Stimulated activated CD4-positive, alpha-beta T cell treated with anti-CD3 and anti-CD28 coated beads, Interleukin-2, amount 100 ng/mL, for 4 hours (primary cell): ENCODE results near the gene STK36.

ENCODE experiments used
- DNase-seq: peaks from one replicate; pipeline ENCODE4 v3.0.0-alpha.2; 2020; ENCODE audit warnings: low read depth

Gene STK36

DNA sequence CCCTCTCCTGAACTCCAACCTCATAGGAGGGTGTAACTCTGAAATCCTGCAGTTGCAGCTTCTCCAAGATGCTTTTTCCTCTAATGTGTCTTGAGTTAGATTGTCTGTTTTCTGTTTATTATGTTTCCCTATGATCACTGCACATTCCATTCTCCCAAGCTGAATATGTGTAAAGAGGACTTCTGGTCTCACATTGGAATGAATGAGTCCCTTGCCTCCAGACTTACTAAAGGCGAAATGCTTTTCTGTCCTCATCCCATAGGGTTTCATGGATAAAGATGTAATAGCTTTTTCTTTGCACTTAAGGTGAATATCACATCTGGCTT is 74.5 kb downstream of the STK36 start:
- no peak for DNase-seq

DNA sequence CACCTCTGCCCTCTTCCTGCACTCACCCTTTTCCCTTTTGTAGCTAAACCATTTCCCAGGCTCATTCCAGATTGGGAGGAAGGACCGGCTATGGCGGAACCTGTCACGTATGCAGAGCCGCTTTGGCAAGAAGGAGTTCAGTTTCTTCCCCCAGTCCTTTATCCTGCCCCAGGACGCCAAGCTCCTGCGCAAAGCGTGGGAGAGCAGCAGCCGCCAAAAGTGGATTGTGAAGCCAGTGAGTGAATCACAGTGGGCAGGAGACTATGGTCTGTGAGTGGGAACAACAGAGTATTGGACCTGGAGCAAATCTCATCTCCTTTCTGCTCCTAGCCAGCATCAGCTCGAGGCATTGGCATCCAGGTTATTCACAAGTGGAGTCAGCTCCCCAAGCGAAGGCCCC is 75.1 kb downstream of the STK36 start:
- no peak for DNase-seq

GRCh38 chr2:218748741-218749441 is 77.0 kb downstream of the STK36 start:
- DNase-seq, result no peak
